ENCODE measurements around the gene SGF29.
"Not testable (repeated sequence)": the region's sequence is repeated elsewhere in the genome, so short reads cannot be mapped to it uniquely, and the experiment has no call there.

SGF29 gene

DNA sequence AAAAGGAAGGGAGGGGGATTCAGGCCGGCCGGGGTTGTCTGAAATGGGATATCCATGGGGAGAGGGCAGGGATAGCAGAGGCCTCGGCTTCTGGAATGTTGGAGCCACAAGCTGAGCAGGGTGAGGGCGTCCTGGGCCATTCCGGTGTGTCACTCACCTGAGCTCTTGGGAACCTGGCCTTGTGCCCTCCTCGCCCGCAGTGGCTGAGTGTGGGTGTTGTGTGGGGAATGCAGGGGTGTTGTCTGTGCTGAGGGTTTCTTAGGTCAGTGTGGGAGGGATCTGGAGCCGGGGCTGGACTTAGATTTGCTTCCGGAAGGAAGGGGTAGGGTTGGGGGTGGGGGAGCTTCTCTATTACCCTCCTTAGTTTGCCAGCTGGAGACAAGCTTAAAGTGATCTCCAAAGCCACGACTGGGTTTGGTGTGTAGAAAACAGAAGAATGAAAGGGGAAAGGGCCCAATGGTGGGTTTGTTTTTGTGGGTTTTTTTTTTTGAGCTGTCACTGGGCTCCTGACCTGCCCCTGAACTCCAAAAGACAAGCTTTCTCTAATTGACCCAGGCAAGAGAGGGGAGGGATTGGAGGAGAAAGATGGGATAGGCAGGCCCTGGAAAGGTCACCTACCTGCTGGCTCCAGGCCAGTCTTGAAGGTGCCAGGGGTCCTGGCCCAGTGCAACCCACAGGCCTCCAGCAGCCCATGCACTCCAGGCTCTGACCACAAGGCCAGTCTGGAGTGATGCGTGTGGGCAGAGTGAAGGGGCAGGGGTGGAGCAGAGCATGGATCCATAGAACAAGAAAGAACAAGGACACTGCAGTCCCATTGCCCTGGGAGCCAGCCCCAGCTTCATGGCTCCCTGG, 43.3 kb downstream of the SGF29 start, which contains the start of gene SULT1A2:
Gene SULT1A2 (minus strand): TSS at position 211 of the 852 bp plus-strand sequence. CDS start 1,120 bp downstream, outside the sequence.
- DNase-seq: no peak

DNA sequence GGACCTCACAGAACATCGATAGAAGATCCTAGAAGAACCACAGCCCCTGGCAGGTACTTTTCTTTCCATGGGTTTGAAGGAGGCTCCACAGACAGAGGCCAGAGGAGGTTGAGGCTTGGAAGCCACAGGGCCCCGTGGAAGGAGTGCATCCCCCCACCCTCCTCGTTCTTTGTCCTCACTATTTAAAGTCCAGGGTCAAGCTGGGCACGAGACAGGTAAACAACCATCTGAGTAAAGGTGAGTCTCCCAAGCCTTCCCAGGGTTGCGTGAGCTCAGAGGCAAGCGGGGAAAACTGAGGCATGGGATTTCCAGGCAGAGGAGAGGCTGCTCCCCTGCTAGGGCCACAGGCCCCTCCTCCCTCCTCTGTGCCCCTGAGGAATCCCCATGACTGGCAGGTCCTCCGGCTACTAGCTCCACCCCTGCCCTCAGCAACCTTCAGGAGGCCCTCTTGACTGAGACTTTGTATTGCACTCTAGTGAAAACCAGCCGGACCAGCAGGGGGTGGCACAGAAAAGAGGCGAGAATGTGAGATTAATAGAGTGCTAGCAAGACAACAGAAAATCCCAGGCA, 44.1 kb downstream of the SGF29 start:
- DNase-seq: no peak

DNA sequence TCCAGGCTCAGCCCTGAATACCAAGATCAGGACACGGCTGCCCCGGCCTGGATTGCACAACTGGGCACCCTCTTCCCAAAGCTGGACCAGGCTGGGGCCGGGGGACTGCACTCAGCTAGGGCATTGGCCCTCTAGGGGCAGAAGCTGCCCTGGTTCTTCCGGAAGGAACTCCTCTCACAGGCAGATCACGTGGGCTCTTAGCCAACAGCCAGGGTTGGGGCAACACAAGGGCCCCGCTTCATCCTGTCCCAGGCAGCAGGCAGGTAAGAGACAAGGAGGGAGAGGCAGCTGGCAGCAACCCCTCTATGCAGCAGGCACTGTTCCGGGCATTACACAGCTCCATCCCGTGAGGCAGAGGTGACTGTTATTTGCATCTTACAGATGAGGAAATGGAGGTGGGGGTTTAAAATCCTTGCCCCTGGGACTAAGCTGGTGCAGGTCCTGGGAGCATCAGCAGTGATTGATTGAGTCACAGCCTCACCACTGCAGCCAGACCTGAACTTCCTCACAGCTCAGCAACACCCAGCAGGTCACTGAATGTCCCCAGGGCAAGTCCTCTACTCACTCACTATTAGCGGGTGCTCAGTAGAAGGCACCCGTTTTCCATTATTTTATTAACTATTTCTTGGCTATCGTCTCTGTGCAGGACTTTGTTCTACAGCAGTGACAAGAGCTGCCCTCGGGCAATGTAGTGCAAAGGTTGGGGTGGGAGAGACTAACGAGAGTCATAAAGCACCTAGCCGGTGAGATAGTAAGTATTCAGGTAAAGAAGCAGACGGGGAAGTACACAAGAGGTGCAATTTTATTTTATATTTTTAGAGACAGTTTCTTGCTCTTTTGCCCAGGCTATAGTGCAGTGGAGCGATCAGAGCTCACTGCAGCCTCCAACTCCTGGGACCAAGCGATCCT, 45.9 kb downstream of the SGF29 start:
- DNase-seq: not testable (repeated sequence)

DNA sequence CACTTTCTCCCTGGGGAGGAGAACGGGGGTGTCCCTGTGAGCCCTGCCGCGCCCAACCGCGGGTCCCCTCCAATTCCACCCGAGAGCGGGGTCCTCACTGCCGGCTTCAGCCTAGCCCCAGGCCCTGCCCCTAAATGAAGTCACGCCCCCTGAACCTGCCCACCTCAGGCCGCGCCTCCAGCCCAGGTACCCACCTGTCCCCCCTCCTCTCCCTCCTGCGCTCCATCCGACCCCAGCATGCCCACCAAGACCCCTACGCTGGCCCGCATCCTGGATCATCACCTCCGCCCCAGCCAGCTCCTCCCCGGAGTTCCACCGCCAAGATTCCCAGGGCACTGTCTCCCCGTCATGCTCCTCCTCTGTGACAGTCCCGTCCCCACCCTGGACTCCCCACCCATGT, 47.2 kb downstream of the SGF29 start:
- DNase-seq: not testable (repeated sequence)

DNA sequence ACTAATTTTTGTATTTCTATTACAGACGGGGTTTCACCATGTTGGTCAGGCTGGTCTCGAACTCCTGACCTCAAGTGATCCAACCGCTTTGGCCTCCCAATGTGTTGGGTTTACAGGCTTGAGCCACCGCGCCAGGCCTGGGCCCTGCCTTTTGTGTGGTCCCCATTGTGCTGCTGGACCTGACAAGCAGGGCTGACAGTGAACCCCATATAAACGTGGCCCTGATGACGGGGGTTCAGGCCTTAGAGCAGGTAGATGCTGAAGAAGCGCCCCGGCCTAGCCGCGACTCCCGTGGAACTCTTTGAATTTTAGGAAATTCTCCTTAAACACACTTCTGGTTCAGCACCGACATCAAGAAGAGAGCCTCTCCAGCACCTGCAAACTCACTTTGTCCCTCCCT, 47.9 kb downstream of the SGF29 start:
- not testable (repeated sequence) for DNase-seq

DNA sequence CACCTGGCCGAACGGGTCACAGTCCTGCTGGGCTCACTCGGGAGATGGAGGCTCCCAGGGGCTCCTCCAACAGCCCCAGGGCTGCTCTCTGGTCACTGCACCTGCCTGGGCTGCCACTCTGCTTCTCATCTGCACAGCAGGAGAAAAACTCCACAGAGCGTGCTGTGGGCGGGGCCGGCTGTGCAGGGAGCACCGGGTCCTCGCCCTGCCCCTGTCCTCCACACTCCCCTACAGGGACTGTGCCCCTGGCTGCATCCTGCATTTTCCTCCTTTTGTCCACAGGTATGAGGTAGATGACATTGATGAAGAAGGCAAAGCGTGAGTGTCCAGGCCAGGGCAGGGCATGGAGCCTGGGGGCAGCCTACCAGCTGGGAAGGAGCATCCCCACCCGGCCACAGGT, 48.3 kb downstream of the SGF29 start:
- DNase-seq: not testable (repeated sequence)

DNA sequence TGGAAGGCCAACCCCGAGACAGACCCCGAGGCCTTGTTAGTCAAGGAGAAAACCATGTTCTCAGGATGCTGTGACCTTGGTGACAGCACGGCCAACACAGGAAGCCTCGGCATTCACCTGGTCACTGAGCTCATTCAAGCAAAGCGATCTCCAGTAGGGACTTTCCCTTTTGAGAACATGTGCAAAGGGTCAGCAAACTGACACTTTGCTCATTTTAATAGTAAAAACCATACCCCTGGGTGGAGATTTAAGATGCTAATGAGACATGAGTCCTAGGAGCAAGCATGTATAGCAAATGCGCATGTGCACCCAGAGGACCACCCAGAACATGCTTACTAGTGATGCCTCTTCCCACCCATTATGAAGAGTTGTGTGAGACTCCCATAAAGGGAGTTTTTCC, 48.8 kb downstream of the SGF29 start:
- no peak for DNase-seq

DNA sequence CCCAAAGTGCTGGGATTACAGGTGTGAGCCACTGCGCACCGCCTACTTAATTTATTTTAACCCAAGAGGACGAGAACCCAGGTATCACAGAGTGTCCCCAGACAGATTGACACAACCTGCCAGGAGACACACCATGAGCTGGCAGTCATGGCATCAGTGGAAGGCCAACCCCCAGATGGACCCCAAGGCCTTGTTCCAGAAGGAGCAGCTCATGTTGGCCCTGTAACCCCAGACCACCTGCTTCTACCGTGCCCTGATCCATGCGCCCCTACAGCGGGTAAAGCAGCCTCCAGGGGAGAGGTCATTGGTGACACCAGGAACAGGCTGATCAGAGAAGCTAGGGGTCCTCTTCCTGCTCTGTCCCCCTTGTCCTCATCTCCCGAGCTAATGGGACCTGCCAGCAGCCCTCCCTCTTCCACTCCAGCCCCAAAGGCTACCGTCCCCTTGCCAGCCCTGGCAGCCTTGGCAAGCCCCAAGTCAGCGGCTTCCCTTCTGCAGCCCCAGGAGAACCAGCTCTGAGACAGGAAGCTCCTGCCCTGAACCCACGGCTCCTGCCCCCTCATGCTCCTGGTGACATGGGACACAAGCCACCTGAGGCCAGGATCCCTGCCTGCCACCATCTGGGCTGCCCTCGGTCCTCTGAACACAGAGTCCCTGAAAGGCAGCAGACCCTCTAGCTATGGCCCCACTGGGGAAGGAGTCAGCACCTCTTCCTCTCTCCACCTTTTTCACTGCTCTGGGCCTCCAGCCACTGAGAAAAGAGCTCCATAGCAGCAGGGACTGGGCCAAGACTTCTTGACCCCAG, 49.9 kb downstream of the SGF29 start:
- DNase-seq: no peak

DNA sequence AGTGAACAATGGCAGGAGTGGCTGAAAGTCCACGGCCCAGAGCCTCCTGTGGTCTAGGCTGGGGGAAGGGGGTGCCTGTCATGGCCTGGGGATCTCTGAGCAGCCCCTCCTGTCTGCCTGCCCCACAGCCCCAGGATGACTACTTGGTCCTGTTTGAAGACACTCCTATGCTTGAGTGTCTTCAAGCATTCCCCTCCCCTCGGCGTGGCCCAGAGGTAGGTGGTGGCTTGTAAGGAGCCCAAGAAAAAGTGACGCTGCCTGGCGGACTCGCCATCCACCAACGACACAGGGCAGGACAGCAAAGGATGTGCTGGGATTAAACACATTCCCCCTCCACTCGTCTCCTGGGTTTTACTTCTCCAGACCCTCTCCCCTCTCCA, 50.5 kb downstream of the SGF29 start:
- no peak for DNase-seq

DNA sequence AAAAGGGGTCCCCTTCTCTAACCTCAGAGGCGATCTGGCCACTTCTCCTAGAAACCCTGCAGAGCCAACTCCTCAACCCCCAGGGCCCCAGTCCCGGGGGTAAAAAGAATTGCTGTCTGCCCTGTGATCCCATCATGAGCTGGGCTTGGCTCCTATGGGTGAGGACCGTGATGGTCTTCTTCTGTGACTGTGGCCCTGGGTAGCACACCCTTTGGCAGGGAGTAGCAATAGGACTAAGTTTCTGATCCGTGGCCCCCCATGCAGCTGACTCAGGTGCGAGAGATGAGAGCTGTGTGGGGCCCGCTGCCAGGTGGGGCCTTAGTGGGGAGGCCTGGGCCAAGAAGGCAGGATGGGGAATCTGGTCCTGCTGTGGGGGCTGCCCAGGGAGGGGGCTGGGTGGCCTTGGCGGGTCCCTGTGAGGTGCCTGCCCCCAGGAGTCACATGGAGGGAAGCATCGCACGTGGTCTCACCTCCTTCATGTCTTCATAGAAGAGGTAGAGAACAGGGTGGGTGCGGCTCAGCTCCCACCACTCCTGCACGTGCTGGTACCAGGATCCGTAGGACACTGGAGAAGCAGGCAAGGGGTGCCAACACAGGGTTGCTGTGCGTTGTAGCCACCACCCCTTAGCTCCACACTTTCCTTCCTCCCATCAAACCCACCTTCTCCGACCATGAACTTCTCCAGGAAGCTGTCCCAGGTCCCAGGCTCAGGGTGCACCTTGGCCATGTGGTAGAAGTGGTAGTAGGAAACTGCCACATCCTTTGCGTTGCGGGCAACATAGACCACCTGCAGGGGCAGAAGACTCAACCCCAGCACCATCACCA, 52.8 kb downstream of the SGF29 start:
- no peak for DNase-seq

DNA sequence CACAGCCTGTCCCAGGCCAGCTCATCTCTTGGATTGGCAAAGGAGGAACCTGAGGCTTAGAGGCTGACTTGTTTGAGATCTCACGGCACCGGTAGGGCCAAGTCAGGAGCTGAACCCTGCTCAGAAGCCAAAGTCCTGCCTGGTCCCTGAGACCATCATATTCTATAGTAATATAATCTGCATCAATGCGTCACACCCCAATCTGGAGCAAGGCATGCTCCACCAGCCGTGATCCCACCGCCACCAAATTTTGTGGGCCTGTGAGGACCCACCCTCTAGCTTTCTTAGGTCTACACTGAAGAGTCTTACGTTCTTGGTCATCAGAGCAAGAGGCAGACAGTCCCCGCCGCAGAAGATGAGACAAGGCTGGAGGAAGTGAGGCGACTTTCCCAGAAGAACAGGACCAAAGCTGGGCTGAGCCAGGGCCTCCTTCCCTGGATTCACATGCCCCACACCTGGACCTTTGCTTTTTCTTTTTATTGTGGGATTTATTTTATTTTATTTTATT, 53.5 kb downstream of the SGF29 start:
- DNase-seq: no peak

DNA sequence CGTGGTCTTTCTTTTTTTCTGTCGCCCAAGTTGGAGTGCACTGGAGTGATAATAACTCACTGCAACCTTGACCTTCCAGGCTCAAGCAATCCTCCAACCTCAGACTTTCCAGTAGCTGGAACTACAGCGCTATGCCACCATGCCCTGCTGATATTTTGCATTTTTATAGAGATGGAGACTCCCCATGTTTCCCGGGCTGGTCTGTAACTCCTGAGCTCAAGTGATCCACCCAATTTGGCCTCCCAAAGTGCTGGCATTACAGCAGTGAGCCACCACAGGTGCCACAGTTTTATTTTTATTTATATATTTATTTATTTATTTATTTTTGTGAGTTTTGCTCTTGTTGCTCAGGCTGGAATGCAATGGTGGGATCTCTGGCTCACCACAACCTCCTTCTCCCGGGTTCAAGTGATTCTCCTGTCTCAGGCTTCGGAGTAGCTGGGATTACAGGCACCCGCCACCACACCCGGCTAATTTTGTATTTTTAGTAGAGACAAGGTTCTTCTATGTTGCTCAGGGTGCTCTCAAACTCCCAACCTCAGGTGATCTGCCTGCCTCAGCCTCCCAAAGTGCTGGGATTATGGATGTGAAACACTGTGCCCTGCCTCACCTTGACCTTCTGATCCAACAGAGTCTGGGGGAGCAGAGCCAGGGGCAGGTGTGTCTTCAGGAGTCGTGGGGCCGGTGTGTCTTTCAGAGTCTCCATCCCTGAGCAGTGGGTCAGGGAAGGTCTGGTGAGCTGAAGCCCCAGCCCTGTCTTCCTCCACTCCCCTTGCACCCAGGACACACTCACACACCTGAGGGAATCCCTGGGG, 54.2 kb downstream of the SGF29 start:
- DNase-seq: not testable (repeated sequence)

DNA sequence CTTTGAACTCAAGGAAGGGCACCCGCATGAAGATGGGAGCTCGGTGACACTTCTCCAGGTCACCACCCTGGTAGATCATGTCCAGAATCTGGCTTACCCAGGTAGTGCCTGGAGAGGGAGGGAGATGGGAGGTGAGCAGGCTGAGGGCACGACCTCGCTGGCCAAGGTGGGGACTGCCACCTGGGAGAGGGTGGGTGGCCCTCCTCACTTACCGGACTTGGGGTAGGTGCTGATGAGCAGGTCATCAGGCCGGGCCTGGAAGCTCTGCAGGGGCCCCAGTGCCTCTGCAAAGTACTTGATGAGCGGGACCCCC, 54.7 kb downstream of the SGF29 start:
- not testable (repeated sequence) for DNase-seq

DNA sequence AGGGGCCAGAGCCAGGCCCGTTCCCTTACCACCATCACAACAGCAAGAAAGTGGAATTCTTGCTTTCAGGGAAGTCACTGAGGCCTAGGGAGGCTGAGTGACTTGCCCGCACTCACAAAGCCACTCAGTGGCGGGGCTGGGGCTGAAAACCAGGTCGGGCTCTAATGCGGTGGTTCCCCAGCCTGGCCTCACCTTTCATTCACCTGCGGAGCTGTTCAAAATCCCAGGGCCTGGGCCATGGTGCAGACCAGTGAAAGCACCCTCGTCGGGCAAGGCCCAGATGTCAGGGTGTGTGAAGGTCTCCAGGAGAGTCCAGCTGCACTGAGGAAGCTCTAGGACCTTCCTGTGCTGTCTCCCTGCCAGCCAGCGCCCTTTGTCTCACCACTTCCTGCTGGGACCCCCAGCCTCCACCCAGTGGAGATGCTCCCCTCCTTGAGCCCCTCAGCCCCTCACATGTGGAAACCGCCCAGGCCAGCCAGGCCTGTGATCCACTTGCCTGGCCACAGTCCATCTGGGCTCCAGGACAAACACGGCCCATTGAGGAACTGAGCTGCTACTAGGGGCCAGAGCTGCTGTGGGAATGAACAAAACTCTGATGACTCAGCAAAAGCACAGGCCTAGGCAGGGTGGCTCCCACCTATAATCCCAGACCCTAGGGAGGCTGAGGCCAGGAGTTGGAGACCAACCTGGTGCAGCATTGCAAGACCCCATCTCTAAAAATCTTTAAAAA, 55.3 kb downstream of the SGF29 start:
- not testable (repeated sequence) for DNase-seq

DNA sequence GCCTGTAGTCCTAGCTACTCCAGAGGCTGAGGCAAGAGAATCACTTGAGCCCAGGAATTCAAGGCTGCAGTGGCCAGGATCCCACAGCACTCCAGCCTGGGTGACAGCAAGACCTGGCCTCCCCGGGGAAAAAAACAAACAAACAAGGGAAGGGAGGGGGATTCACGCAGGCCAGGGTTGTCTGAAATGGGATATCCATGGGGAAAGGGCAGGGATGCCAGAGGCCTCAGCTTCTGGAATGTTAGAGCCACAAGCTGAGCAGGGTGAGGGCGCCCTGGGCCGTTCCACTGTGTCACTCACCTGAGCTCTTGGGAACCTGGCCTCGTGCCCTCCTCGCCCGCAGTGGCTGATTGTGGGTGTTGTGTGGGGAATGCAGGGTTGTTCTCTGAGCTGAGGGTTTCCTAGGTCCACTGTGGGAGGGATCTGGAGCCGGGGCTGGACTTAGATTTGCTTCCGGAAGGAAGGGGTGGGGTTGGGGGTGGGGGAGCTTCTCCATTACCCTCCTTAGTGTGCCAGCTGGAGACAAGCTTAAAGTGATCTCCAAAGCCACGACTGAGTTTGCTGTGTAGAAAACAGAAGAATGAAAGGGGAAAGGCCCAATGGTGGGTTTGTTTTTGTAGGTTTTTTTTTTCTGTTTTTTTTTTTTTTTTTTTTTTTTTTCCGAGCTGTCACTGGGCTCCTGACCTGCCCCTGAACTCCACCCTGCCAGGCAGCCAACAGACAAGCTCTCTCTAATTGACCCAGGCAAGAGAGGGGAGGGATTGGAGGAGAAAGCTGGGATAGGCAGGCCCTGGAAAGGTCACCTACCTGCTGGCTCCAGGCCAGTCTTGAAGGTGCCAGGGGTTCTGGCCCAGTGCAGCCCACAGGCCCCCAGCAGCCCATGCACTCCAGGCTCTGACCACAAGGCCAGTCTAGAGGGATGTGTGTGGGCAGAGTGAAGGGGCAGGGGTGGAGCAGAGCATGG, 56.2 kb downstream of the SGF29 start, which contains the start of gene SULT1A1:
Gene SULT1A1 (minus strand): TSS at position 414 of the 964 bp plus-strand sequence. CDS start 1,189 bp downstream, outside the sequence.
- no peak for DNase-seq

DNA sequence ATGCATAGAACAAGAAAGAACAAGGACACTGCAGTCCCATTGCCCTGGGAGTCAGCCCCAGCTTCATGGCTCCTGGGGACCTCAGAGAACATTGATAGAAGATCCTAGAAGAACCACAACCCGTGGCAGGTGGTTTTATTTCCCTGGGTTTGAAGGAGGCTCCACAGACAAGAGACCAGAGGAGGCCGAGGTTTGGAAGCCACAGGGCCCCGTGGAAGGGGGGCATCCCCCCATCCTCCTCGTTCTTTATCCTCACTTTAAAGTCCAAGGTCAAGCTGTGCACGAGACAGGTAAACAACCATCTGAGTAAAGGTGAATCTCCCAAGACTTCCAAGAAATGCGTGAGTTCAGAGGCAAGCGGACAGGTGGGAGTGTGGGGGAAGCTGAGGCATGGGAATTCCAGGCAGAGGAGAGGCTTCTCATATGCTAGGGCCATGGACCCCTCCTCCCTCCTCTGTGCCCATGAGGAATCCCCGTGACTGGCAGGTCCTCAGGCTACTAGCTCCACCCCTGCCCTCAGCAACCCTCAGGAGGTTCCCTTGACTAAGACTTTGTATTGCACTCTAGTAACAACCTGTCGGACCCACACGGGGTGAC, 57.0 kb downstream of the SGF29 start:
- DNase-seq: no peak

DNA sequence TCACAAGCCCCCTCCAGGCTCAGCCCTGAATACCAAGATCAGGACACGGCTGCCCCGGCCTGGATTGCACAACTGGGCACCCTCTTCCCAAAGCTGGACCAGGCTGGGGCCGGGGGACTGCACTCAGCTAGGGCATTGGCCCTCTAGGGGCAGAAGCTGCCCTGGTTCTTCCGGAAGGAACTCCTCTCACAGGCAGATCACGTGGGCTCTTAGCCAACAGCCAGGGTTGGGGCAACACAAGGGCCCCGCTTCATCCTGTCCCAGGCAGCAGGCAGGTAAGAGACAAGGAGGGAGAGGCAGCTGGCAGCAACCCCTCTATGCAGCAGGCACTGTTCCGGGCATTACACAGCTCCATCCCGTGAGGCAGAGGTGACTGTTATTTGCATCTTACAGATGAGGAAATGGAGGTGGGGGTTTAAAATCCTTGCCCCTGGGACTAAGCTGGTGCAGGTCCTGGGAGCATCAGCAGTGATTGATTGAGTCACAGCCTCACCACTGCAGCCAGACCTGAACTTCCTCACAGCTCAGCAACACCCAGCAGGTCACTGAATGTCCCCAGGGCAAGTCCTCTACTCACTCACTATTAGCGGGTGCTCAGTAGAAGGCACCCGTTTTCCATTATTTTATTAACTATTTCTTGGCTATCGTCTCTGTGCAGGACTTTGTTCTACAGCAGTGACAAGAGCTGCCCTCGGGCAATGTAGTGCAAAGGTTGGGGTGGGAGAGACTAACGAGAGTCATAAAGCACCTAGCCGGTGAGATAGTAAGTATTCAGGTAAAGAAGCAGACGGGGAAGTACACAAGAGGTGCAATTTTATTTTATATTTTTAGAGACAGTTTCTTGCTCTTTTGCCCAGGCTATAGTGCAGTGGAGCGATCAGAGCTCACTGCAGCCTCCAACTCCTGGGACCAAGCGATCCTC, 58.9 kb downstream of the SGF29 start:
- not testable (repeated sequence) for DNase-seq

Data from hippocampal formation (tissue), 2 donors.